ENCODE data around the gene ZNF143. TPM values are rescaled to one million over a fixed set of nuclear protein-coding genes. Genes with fewer than 3 reads are reported as not detected.

Gene ZNF143
- polyA plus RNA-seq, 1 donor from 2014 or later = 18.9 TPM

DNA sequence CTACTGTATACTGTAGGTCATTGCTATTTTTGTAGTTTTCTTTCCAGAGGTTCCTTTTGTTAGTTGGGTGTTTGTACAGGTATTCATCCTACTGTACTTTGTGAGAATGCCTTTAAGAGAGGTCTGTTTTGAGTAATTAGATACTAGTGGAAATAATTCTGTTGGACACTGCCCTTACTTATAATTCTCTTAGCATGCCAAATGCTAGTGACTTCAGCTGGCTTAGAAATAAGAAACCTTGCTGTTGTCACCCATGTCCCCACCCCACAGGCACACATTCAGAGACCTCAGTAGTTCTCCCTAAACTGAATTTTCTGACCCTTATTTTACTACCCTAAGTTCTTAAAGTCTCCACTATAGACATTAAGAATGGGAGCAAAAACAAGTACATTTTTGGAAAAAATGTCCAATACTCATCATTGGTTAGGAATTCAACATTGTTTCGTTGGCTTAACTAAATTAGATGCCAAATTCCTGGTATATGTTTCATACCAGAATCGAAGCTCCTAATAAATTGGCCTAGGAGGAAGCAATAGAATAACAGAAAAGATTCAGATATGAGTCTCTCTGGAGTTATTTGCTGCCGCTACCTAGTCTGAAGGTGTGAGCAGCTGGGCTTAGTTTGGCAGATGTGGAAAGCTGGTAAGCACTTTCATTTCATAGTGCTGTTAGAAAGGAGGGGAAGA is 28.4 kb downstream of the ZNF143 start:
- H3K27ac ChIP-seq (ENCODE audit: low read length) = no peak overlapping the region
- no peaks in the 10 kb centered on the region for H4K20me1 ChIP-seq (ENCODE audit: insufficient read depth)
- H2AFZ ChIP-seq (ENCODE audit: low read depth, low read length) = no peak overlapping the region
- H3K9ac ChIP-seq (ENCODE audit: low read length) = no peak overlapping the region
- H3K36me3 ChIP-seq (ENCODE audit: insufficient read depth, low read length) = no peaks in the 10 kb centered on the region
- no peaks in the 10 kb centered on the region for H3F3A ChIP-seq (ENCODE audit: insufficient read depth, low read length, poor library complexity, severe bottlenecking)
- H3K4me2 ChIP-seq (ENCODE audit: low read length) = no peak overlapping the region
- no peaks in the 10 kb centered on the region for H3K9me2 ChIP-seq (ENCODE audit: insufficient read depth, low read length)
- H3K79me2 ChIP-seq (replicated peaks; ENCODE audit: insufficient read depth, low read length) = no peaks in the 10 kb centered on the region
- TF ChIP-seq REST (IDR thresholded peaks at IDR 0.05; ENCODE audit: borderline replicate concordance) = no peak
- TF ChIP-seq TAF1 (IDR thresholded peaks at IDR 0.05; ENCODE audit: low read depth) = no peak
- TF ChIP-seq SMC3 (conservative IDR thresholded peaks at IDR 0.05; ENCODE audit: poor library complexity) = no peak
- no peak for TF ChIP-seq MXI1 (conservative IDR thresholded peaks at IDR 0.05; ENCODE audit: poor library complexity, severe bottlenecking)
- TF ChIP-seq RAD21 (conservative IDR thresholded peaks at IDR 0.05) = no peak
- no peak for TF ChIP-seq EP300 (conservative IDR thresholded peaks at IDR 0.05; ENCODE audit: poor library complexity, severe bottlenecking)
- TF ChIP-seq CTCF (IDR thresholded peaks at IDR 0.05; ENCODE audit: poor library complexity, severe bottlenecking) = no peak
- no peak for TF ChIP-seq EZH2 (IDR thresholded peaks at IDR 0.05; ENCODE audit: borderline replicate concordance, insufficient read depth, low read length, poor library complexity, severe bottlenecking)
- no peak overlapping the region for H3K4me3 ChIP-seq (ENCODE audit: low read length)
- H3K27me3 ChIP-seq (ENCODE audit: insufficient read depth, low read depth, low read length) = no peaks in the 10 kb centered on the region
- no peaks in the 10 kb centered on the region for H3K9me3 ChIP-seq (ENCODE audit: low read length)

- Histone ChIP-seq H3K4me2 (ENCODE audit: low read length) (no peak overlapping the region), H3K27ac (ENCODE audit: low read length) (no peak overlapping the region), H3K36me3 (ENCODE audit: insufficient read depth, low read length) (no peaks in the 10 kb centered on the region), H3K9ac (ENCODE audit: low read length) (no peak overlapping the region), H4K20me1 (ENCODE audit: insufficient read depth) (no peaks in the 10 kb centered on the region), H3K9me2 (ENCODE audit: insufficient read depth, low read length) (no peaks in the 10 kb centered on the region), H3K79me2 (replicated peaks; ENCODE audit: insufficient read depth, low read length) (no peaks in the 10 kb centered on the region), H3K4me3 (ENCODE audit: low read length) (no peak overlapping the region), H3K9me3 (ENCODE audit: low read length) (no peaks in the 10 kb centered on the region), H3K27me3 (ENCODE audit: insufficient read depth, low read depth, low read length) (no peaks in the 10 kb centered on the region), H3F3A (ENCODE audit: insufficient read depth, low read length, poor library complexity, severe bottlenecking) (no peaks in the 10 kb centered on the region), H2AFZ (ENCODE audit: low read depth, low read length) (no peak overlapping the region)
- no peak for TF ChIP-seq EZH2 (IDR thresholded peaks at IDR 0.05; ENCODE audit: borderline replicate concordance, insufficient read depth, low read length, poor library complexity, severe bottlenecking)
- no peak for TF ChIP-seq SMC3 (conservative IDR thresholded peaks at IDR 0.05; ENCODE audit: poor library complexity)
- no peak for TF ChIP-seq POLR2AphosphoS5 (IDR thresholded peaks at IDR 0.05)
- TF ChIP-seq CTCF (IDR thresholded peaks at IDR 0.05; ENCODE audit: poor library complexity, severe bottlenecking) = no peak
- TF ChIP-seq MXI1 (conservative IDR thresholded peaks at IDR 0.05; ENCODE audit: poor library complexity, severe bottlenecking) = no peak
These were observed 29.6 kb downstream of the ZNF143 start for GRCh38 chr11:9490376-9490775.

Data from neural cell (in vitro differentiated cells).